HG02870 (cell line): Measurements from ENCODE around the gene XAB2.
A peak's percentile ranks its signal among the peaks of the same experiment; 100 is the strongest.

ENCODE experiments used
- ATAC-seq: cut with Tn5 transposase; IDR thresholded peaks from one replicate; pipeline ENCODE4 v1.9.1; 2021; ENCODE audit warnings: mild to moderate bottlenecking, moderate library complexity; ENCODE audit not compliant: unreplicated experiment

The XAB2 gene

DNA sequence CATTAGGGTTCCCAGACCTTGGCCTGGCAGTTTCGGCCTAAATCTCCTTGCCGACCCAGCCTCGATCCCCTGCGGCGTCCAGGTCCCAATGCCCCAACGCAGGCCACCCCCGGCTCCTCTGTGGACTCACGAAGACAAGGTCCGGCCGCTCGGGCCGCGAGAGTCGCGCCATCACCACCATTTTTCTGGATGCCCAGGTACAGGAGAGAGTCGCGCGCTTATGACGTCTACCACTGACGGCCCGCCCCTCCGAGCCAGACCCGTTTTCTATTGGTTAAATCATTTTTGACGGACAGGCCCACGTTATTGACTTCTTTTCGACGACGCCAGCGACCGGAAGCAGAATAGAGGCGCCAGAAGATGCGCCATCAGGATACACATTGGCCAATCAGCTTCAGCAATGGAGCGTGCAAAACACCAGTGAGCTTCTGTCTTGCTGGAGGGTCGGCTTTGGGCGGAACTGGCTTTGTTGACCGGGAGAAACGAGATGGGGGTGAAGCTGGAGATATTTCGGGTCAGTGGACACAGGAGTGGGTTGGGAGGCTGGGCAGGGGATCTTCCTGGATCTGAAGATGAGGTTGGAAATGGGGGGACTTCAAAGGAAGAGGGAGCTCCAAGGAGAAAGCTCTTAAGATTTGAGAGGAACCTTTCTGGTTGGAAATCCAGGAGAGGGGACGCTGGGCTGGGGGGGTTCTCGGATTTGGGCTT is at the start of gene XAB2, which contains the start of gene PET100:
Gene XAB2 (minus strand): TSS at position 199 of the 708 bp plus-strand sequence. CDS start 18 bp downstream, at position 181.
Gene PET100 (plus strand): TSS at position 447 of the 708 bp plus-strand sequence. CDS start 41 bp downstream, at position 488.
- peak; percentile 88 for ATAC-seq

DNA sequence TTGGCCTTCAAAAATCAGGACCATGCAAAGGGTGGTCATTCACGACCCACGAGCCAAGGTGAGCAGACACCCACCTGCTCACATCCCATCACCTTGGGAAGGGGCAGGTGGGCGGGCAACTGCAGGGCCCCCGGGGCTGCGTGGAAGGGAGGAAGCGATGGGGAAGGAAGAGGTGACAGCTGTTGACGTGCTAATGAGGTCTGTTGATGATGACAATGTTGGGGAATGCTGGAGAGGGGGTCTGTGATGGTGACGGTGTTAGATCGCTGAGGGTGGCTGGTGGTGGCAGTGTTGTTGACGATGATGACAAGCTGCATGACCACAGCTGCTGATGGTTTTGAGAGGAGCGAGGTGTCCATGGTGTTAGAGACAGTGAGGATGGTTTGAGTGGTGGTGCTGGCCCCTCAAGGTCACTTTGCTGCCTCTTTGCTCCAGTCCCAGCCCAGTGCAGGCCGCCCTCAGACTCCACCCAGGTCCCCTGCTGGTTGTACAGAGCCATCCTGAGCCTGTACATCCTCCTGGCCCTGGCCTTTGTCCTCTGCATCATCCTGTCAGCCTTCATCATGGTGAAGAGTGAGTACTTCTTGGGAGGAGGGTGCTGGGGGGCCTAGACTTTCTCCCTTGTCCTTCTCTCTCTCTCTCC is 48.4 kb upstream of the XAB2 start:
- ATAC-seq, result no peak

DNA sequence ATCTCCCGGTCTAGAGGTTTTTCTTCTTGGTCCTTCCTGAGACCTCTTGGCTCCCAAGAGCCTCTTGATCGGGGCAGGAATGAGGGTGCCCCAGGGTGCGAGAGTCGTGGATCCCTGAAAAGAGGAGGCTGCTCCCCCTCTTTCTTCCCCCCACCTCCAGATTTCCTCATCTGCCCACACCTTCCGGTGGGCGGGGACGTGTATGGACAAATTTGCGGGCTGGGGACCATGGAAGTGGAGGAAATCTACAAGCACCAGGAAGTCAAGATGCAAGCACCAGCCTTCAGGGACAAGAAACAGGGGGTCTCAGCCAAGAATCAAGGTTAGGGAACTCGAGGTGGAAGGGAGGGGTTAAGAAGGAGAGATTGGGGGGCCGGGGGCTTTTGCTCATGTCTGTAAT is 47.5 kb upstream of the XAB2 start, which contains the start of gene MCEMP1:
Gene MCEMP1 (plus strand): TSS at position 237 of the 400 bp plus-strand sequence. CDS start 31 bp downstream, at position 268.
- no peak for ATAC-seq

DNA sequence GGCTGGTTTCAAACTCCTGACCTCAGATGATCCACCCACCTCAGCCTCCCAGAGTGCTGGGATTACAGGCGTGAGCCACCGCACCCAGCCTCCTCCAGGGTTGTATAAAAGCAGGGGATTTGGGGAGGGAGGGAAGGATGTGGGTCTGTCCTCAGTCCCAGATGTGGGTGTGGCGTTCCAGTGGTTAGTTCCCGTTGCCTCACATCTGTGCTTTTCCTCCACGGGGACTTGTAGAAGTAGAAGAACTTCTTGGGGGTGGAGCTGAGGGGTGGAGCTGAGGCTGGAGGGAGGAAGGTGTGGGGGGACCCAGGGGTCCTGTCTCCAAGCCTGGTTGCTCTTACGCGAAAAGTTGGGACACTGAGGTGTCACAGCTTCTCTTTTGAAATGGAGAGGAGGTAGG is 47.0 kb upstream of the XAB2 start:
- ATAC-seq, result no peak

DNA sequence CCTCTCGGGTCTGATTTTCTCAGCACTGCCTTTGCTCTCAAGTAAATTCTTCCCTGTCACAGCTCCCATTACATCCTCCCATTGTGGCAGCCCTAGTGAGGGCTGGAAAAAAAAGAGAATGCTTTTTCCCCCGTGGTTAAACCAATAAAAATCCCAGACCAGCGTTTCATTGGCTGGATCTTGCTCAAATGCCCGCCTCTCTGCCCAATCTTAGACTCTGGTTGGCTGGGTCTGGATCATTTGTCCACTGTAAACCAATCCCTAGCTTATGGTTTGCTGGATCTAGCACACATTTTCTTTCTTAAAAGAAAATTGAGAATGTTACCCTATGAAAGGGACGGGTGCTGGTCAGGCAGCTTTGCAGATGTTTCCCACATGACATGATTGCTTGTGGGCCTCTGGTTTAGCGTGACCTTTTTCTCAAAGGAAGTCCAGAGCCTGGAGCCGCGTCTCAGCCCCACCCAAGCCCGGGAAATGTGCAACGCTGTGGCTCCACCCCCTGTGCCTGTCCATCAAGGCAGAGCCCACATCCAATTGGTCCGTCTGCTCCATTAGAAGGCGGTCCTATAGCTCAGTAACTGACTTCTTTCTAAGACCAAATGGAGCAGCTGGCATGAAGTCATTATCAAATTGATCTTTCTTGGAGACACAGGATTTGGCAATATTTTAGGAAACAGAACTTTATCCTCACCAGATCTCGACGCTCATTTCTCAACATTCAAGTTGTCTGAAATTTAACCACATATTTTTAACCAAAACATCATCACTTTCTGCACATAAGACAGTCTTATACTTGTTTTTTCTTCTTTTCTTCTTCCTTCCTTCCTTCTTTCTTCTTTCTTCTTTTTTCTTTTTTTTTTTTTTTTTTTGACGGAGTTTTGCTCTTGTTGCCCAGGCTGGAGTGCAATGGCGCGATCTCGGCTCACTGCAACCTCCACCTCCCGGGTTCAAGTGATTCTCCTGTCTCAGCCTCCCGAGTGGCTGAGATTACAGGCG is 45.0 kb upstream of the XAB2 start:
- ATAC-seq, result no peak

DNA sequence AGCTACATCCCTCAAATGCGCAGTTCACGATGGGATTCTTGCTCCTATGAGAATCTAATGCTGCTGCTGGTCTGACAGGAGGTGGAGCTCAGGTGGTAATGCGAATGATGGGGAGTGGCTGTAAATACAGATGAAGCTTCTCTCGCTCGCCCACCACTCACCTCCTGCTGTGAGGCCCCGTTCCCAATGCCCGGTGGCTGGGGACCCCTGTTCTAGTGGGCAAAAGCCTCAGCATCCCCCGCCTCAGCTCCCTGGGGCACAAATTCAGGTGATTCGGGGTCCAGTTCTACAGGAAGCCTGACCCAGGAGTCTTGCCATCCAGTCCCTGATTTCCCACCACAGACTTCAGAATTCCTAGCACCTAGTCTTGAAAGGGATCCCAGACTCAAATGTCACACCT is 43.2 kb upstream of the XAB2 start:
- ATAC-seq, result no peak

DNA sequence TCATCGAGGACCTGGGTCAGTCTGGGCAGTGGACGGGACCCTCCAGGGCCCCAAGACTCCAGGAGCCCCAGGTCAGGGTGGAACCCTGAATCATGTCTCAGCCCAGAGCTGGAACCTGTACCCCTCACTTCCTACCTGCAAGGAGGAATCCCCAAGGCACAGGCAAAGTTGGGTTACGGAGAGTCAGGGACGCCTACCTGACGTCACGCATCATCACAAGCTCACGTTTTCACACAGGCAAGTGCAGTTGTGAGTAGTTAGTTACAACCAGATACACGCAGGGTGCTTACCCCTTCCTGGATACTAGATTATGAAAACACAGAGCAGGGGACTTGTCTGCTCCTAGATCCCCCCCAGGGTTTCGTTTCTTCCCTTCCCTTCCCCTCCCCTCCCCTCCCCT is 41.4 kb upstream of the XAB2 start:
- ATAC-seq, result no peak

DNA sequence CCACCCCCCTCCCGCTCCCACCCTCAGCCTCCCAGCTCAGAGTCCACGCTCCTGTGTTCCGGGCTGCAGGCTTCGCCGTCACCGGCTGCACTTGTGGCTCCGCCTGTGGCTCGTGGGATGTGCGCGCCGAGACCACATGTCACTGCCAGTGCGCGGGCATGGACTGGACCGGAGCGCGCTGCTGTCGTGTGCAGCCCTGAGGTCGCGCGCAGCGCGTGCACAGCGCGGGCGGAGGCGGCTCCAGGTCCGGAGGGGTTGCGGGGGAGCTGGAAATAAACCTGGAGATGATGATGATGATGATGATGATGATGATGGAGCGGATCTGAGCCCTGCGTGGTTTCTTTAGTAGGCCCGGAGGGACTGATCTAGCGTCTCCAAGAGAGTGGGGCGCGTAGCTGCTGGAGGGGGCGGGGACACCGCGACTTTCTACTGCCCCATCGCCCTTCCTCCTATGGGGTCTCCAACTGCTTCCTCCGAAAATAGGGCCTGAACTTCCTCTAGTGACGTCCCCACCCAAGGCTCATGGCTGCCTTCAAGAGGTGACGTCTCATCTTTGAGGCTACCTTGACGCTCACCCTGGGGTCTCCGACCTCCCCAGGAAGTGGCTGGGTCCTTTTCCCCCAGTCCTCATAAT is 40.9 kb upstream of the XAB2 start:
- ATAC-seq, result no peak

DNA sequence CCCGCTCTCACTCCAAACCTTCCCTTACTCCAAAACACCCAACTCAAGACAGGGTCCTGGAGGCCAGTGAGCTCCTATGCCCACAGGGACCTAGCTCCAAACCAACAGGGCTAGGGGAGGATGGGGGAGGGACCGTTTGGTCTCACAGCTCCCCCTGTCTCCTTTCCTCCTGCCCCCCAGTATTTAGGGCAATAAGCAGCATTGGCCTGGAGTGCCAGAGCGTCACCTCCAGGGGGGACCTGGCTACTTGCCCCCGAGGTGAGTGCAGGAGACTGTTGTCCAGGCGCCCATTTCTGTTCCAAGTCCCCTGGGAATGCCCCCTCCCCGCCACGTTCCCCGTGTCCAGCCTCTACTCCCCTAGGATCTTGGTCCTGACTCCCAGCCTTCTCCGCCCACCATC is 40.3 kb upstream of the XAB2 start:
- no peak for ATAC-seq

DNA sequence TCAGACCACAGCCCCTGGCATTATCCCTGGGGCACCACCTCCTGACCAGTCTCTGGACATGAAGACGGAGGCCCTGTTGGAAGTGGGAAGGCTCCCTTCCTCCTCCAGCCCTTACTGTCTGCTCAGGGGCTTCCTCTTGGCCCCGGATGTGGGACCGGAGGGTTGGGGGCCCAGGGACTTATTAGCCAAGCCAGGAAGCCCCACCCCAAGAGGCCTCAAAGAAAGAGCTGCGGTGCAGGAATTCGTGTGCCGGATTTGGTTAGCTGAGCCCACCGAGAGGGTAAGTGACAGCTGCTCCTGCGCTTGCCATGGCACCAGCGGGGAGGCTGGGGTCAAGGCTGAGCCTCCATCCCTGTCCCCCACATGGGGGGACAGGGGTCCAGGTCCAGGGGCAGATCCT is 39.5 kb upstream of the XAB2 start, which contains the start of gene RETN:
Gene RETN (plus strand): TSS at position 208 of the 400 bp plus-strand sequence. CDS start 278 bp downstream, outside the sequence.
- ATAC-seq, result no peak

DNA sequence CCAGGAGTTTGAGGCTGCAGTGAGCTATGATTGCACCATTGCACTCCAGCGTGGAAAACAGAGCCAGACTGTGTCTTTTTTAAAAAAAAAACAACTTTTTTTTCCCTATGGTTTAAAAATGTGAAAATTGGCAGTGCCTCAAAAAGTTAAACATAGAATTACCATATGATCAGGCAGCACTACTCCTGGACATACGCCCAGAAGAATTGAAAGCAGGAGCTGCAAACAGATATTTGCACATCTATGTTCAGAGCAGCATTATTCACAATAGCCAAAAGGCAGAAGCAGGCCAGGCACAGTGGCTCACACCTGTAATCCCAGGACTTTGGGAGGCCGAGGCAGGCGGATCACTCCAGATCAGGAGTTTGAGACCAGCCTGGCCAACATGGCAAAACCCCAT is 35.7 kb upstream of the XAB2 start:
- ATAC-seq, result no peak

DNA sequence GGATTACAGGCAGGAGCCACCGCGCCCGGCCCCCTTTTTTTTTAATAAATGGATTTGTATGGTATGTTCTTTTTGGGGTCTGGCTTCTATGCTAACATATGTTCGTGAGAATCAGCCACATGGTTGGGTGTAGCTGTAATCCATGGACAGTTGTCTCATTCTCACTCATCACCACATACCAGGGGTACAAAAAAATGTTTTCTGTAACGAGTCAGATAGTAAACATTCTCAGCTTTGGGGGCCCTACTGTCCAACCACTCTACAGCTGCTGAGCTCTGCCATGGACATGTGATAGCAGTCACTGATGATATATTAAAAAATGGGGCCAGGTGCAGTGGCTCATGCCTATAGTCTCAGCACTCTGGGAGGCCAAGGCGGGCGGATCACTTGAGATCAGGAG is 34.4 kb upstream of the XAB2 start:
- no peak for ATAC-seq

DNA sequence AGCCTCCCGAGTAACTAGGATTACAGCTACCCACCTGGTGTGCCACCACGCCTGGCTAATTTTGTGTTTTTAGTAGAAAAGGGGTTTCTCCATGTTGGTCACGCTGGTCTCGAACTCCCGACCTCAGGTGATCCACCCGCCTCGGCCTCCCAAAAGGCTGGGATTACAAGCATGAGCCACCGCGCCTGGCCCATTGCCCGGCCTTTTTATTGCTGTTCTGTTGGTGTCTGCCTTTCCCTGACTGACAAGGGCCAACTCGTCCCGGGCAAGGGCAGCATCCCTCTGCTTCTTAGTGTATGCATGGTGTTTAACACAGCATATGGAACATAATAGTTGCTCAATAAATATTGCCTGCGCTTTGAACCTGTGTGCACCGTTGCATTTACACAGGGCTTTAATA is 33.3 kb upstream of the XAB2 start:
- no peak for ATAC-seq

DNA sequence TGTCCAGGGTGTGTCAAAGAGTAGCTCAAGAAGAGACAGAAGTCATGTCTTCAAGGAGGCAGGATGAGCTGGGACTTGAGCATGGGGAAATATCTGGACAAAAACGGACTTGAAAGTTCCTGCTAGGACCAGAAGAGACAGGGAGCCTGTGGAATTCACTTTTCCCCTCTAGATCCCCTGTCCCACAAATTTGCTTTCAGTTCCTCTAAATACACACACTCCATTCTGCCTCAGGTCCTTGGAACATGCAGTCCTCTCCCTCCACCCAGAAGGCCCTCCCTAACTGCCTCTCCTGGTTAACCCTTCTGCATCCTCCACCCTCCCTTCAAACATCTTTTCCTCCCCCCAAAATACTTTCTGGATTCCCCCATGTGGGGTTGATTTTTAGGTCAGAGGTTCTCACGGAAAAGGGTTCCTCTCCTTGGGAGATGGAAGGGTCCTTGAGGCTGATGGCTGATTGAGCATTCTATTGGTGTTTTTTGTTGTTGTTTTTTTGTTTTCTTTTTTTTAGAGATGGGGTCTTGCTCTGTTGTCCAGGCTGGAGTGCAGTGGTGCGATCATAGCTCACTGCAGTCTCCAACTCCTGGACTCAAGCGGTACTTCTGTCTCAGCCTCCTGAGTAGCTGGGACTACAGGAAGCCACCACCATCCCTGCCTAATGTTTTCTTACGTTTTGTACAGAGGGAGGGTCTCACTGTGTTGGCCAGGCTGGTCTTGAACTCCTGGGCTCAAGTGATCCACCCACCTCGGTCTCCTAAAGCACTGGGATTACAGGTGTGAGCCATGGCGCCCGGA is 32.6 kb upstream of the XAB2 start:
- ATAC-seq, result no peak

DNA sequence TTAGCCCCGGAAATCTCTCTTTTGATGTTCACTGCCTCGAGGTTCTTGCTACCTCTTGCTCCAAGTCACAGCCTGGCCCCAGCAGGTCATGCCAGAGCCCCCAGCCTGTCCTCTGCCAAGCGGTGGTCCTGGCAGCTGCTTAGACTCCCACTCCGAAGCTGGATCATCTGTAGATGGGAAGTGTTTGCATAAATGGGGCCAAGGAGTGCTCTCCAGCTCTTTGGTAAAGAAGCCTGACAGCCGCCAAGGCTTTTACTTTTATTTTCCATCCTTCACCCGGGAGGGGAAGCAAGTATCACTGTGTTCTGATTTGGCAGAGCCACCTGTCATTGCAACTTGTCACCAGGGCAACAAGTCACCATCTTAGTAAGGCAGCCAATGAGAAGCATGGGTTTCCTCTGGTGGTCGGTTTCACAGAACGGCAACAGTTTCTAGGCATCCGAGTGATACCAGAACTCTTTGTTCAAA is 28.9 kb upstream of the XAB2 start:
- no peak for ATAC-seq

DNA sequence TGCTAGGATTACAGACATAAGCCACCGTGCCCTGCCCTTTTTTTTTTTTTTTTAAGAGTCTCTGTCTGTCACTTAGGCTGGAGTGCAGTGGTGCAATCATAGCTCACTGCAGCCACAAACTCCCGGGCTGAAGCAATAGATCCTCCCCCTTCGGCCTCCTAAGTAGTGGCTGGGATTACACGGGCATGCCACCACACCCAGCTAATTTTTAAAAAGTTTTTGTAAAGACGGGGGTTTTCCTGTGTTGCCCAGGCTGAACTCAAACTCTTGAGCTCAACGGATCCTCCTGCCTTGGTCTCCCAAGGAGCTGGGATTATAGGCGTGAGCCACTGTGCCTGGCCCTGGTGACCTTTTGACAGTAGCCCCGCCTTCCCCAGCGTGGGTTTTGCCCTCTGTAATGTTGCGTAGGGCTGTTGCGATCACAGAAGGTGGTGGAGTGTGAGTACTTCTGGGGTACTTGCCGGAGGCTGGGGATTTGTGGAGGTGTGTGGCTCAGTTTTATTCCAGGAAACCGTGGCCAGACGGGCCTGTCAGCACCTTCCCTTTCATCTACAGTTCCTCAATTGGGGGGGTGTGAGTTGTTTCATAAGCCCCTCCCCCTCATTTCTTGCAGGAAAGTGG is 27.9 kb upstream of the XAB2 start:
- no peak for ATAC-seq

DNA sequence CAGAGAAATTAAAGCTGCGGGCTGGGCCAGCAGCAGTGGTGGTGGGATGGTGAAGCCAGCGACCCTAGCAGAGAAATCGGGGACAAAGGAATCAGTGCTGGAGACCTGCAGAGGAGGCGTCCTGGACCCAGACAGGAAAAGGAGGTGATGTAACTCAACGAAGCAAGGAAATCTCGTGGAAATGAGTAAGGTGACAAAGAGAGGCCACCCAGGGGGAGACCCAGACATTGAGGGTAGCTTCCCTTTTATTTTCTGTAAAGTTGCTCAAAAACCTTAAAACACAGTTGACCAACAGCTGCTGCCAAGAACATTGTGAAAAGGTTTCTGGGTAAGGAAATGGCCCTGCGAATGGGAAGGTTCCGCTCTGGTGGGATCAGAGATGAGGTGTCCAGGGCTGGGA is 26.2 kb upstream of the XAB2 start:
- ATAC-seq, result no peak

DNA sequence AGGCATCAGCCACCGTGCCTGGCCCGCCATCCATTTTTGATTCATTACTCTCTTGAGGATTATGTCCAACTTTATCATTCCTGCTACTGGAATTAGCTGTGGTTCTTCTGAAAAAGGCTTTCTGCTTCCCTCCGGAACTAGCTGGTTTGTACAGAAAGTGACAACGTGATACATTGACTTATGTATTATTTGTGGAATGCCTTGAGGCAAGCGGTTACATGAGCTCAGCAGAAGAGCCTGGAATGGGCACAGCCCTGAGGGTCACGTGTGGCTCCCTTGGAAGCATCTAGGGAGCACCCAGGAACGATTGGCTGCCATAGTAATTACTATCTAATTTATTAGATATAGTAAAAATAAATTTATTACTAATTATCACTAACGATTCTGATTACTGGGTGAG is 25.1 kb upstream of the XAB2 start:
- no peak for ATAC-seq

DNA sequence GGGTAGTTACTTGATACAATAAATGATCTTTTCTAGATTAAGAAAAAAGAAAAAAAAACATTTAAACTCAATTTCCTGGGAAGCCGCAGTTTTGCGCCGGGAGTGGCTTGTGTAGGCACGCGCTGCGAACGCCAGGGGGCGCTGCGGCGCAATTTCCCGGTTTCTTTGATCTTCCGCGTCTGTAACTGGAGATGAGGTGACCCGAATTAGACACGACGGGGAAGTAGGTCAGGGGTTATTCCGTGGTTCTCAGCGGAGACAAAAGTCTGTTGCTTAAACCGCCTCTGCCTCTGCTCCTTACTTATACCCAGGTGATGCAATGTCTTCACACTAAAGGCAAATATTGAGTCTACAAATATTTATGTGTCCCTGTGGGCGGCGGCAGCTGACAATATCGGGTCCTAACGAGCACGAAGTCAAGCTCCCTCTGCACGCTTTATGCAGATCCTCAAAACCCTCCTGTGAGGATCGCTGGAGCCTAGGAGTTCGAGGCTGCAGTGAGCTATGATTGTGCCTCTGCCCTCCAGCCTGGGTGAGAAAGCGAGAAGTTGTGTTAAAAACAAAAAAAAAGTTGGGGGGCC is 22.8 kb upstream of the XAB2 start:
- ATAC-seq, result no peak
